Astrocyte of the hippocampus (primary cell): ENCODE measurements around the gene TPSG1.

ENCODE experiments used
- DNase-seq: peaks from one replicate; pipeline ENCODE4 v3.0.0; 2011; ENCODE audit warnings: low read depth, low spot score

TPSG1 gene

GRCh38 chr16:1177750-1178149 is 47.3 kb downstream of the TPSG1 start:
- no peak for DNase-seq

- DNase-seq = no peak
Observed at GRCh38 chr16:1177053-1177452, 48.0 kb downstream of the TPSG1 start.

GRCh38 chr16:1176280-1176897 is 48.7 kb downstream of the TPSG1 start:
- DNase-seq = no peak

GRCh38 chr16:1175566-1176279 is 49.3 kb downstream of the TPSG1 start:
- DNase-seq = peak; percentile 55

GRCh38 chr16:1174477-1175357 is 50.4 kb downstream of the TPSG1 start:
- no peak for DNase-seq

GRCh38 chr16:1173788-1174451 is 51.1 kb downstream of the TPSG1 start:
- DNase-seq = no peak

GRCh38 chr16:1172651-1173050 is 52.4 kb downstream of the TPSG1 start:
- DNase-seq = no peak

GRCh38 chr16:1171854-1172428 is 53.1 kb downstream of the TPSG1 start:
- DNase-seq = no peak
